B cell (primary cell): ENCODE results near the gene WNT1. TPM values are rescaled to one million over a fixed set of nuclear protein-coding genes. Genes with fewer than 3 reads are reported as not detected.

ENCODE experiments used
- ATAC-seq: fragments of 200-7000 bp; cut with Tn5 transposase; one replicate; pipeline ENCODE4 v1.10.0; 2021; ENCODE audit warnings: low read depth, mild to moderate bottlenecking, moderate number of reproducible peaks, moderate library complexity
- CTCF ChIA-PET: fragments of 350-600 bp; sonication (Branson Sonifier 250); formaldehyde crosslinking; loops from one replicate; lab custom pipeline; 2021; ENCODE audit warnings: antibody characterized with exemption, inconsistent platforms; lab: Charles Lee
- POLR2A ChIA-PET: fragments of 350-600 bp; sonication (Branson Sonifier 250); formaldehyde crosslinking; loops from one replicate; lab custom pipeline; 2021; ENCODE audit warnings: antibody characterized with exemption; lab: Charles Lee
- DNase-seq: peaks from one replicate; pipeline ENCODE4 v3.0.0; 2013
- H2AFZ ChIP-seq: 2 replicates; pipeline ENCODE4 v1.6.1; 2012; ENCODE audit warnings: mild to moderate bottlenecking, low read depth, low read length; ENCODE audit not compliant: insufficient read depth, poor library complexity, severe bottlenecking
- H3K27ac ChIP-seq, 2 donors: 1 replicate in 1 of 2; 2 replicates in 1 of 2; pipeline ENCODE4 v1.5.1; 2012 to 2013; ENCODE audit warnings: low read length in 2 of 2, mild to moderate bottlenecking in 2 of 2, moderate library complexity in 1 of 2
- H3K27me3 ChIP-seq, 4 experiments: fragments of 200-600 bp in 1 of 4; sonication (generic) in 1 of 4; replicated peaks in 1 of 4; 1 replicate in 2 of 4; 2 replicates in 2 of 4; pipeline versions ENCODE4 v1.6.1 to v1.7.0; 2013 to 2016; ENCODE audit warnings: low read length in 3 of 4, mild to moderate bottlenecking in 2 of 4, mixed read lengths in 1 of 4, moderate library complexity in 1 of 4; ENCODE audit not compliant: insufficient read depth in 4 of 4, control insufficient read depth in 3 of 4; ENCODE audit errors: control extremely low read depth in 1 of 4
- H3K36me3 ChIP-seq, 2 experiments: replicated peaks in 1 of 2; 1 replicate in 1 of 2; 2 replicates in 1 of 2; pipeline versions ENCODE4 v1.6.1 to v1.7.1; 2013; ENCODE audit warnings: low read length in 1 of 2; ENCODE audit not compliant: insufficient read depth in 2 of 2, control insufficient read depth in 1 of 2; ENCODE audit errors: control extremely low read depth in 1 of 2, extremely low read depth in 1 of 2
- H3K4me1 ChIP-seq, 2 donors: fragments of 200-600 bp in 1 of 2; sonication (generic) in 1 of 2; 1 replicate in 1 of 2; 2 replicates in 1 of 2; pipeline versions ENCODE4 v1.5.1 to v1.6.1; 2013 to 2017; ENCODE audit warnings: low read length in 2 of 2; ENCODE audit not compliant: control insufficient read depth in 2 of 2, insufficient read depth in 2 of 2
- H3K4me2 ChIP-seq: replicated peaks from 2 replicates; pipeline ENCODE3; 2012; ENCODE audit warnings: mild to moderate bottlenecking, low read depth, low read length; ENCODE audit not compliant: poor library complexity, severe bottlenecking
- H3K4me3 ChIP-seq, 5 experiments: fragments of 200-600 bp in 1 of 5; sonication (generic) in 1 of 5; 1 replicate in 3 of 5; 2 replicates in 2 of 5; pipeline versions ENCODE4 v1.5.1 to v1.7.0; 2011 to 2016; ENCODE audit warnings: low read length in 4 of 5, mild to moderate bottlenecking in 4 of 5, low read depth in 2 of 5, control low read depth in 1 of 5, moderate library complexity in 1 of 5; ENCODE audit not compliant: insufficient read depth in 1 of 5; ENCODE audit errors: control extremely low read depth in 1 of 5, extremely low read depth in 1 of 5
- H3K79me2 ChIP-seq: fragments of 200-600 bp; sonication (generic); one replicate; pipeline ENCODE4 v1.6.0; 2016; ENCODE audit warnings: low read length; ENCODE audit not compliant: control insufficient read depth, insufficient read depth
- H3K9ac ChIP-seq: fragments of 200-600 bp; sonication (generic); 2 replicates; pipeline ENCODE4 v1.6.1; 2017; ENCODE audit warnings: mild to moderate bottlenecking, low read length, moderate library complexity
- H3K9me3 ChIP-seq, 3 donors: one replicate each; pipeline versions ENCODE4 v1.6.1 to v1.7.1; 2013; ENCODE audit warnings: low read length in 2 of 3; ENCODE audit not compliant: control insufficient read depth in 2 of 3, insufficient read depth in 1 of 3; ENCODE audit errors: control extremely low read depth in 1 of 3
- H4K20me1 ChIP-seq: 2 replicates; pipeline ENCODE4 v1.6.0; 2012; ENCODE audit warnings: mild to moderate bottlenecking, low read length; ENCODE audit not compliant: insufficient read depth, control insufficient read depth, poor library complexity, severe bottlenecking
- H3K27ac Mint-ChIP-seq: one replicate; pipeline ENCODE4 v1.8.0; 2021; ENCODE audit warnings: mixed read lengths
- H3K27me3 Mint-ChIP-seq: one replicate; pipeline ENCODE4 v1.8.0; 2021; ENCODE audit warnings: mixed read lengths
- H3K4me1 Mint-ChIP-seq: one replicate; pipeline ENCODE4 v1.8.0; 2021; ENCODE audit warnings: mixed read lengths
- H3K4me3 Mint-ChIP-seq: one replicate; pipeline ENCODE4 v1.8.0; 2021; ENCODE audit warnings: mixed read lengths
- H3K9me3 Mint-ChIP-seq: one replicate; pipeline ENCODE4 v1.8.0; 2022; ENCODE audit warnings: mixed read lengths; ENCODE audit not compliant: insufficient read depth
- EZH2 ChIP-seq: IDR thresholded peaks from 2 replicates; pipeline ENCODE4 v1.6.1; 2012; ENCODE audit warnings: borderline replicate concordance, low read depth, mild to moderate bottlenecking, moderate library complexity, low read length; ENCODE audit not compliant: insufficient read depth, poor library complexity, severe bottlenecking
- WGBS: methylation state at CpG from one replicate; pipeline ENCODE4 v1.1.5; 2013; ENCODE audit warnings: missing lambda C conversion rate; ENCODE audit not compliant: insufficient coverage; 5-methylcytosine and 5-hydroxymethylcytosine counted together
- intact Hi-C: fragments of 100-400 bp; cut with micrococcal nuclease; formaldehyde crosslinking; loops from one replicate; pipeline ENCODE4 v1.10.0; 2022
- polyA plus RNA-seq: library from polyadenylated mRNA; depleted of rRNA; stranded (reverse); fragments of >200 nt; gene quantifications from 2 replicates; pipeline ENCODE4 v1.2.3, GENCODE V29; 2012
- total RNA-seq, 2 donors: library from RNA; stranded (reverse); fragments of 120-200 nt in 1 of 2; gene quantifications; 1 replicate in 1 of 2; 2 replicates in 1 of 2; pipeline versions ENCODE4 v1.2.3 to v1.2.4, GENCODE V29; 2013 to 2022
- TF ChIP-seq, protein P1 (sequence below): fragments of 200-600 bp; IDR thresholded peaks from one replicate; pipeline ENCODE4 v1.8.0; 2022; ENCODE audit warnings: antibody characterized with exemption, mild to moderate bottlenecking

WNT1 gene
- total and polyA plus RNA-seq, 2 donors (not counting 1 experiment from before 2014, with no cell fraction given), result 0.55 TPM; not detected in 1

DNA sequence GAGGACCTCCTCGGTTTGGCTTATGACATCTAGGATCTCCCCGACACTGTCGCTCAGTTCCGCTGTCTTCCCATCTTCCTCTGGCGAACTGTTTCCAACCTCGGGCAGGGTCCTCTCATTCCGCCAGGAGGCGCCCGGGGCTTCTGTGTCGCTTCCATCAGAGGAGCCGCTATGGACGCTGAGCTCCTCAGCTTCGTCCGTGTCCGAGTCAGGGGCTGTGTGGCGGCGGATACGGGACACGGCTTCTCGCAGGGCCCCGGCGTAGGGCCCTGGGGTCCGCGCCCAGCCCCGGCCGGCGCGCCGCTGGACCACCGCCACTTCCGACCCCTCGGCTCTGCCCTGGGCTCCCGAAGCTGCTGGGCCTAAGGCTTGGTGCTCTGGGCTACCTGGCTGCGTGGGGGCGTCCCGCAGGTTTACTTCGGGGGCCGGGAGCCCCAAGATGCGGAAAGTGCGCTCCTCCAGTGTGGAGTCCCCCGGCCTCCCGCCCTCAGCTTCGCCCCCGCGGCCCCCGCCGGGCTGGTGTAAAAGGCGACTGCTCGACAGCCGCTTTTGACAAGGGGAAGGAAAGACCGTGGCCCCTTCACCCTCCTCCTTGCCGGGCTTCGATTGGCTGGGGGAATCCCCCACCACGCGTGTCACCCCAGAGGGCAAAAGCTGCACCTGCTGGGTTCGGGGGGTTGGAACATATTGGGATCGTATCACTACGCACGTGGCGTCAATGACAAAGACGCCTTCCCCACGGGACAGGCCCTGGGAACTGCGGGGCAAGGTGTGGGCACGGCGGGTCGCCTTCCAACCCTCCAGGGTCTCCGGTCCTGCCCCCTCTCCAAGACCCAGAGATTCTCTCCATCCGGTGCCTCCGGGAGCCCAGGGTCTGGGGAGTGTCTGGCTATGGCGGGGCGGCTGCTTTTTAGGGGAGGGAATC, 18.9 kb downstream of the WNT1 start:
- CTCF ChIA-PET, result interaction anchor here (0.6 to 6.7 kb wide), 34 partner anchors 8 to 239 kb away, joined by 3 to 61 read pairs (median 4); partner anchors contain the start of genes ARF3, DDX23, DHH and FKBP11
- 2% methylated on average over 67 of the region's 71 CpGs for WGBS
- Mint-ChIP-seq H3K9me3 (no peaks in the 10 kb centered on the region), H3K27ac (peak overlapping the region; percentile 41), H3K4me1 (peaks cover 44% of the 10 kb centered on the region), H3K27me3 (peaks cover 36% of the 10 kb centered on the region), H3K4me3 (peak overlapping the region; percentile 89)
- Histone ChIP-seq H3K27me3 (peaks cover 0 to 79% (median 29%) of the 10 kb centered on the region in 4 experiments), H4K20me1 (peaks cover 5% of the 10 kb centered on the region), H3K4me1 (peaks cover 39 to 44% of the 10 kb centered on the region in 2 donors), H3K36me3 (peaks cover 0 to 6% of the 10 kb centered on the region in 2 experiments), H3K4me3 (peak overlapping the region; percentile 12 to 71 (median 58)), H3K9ac (peak overlapping the region; percentile 72), H2AFZ (peak overlapping the region; percentile 78), H3K27ac (peak overlapping the region in 1 of 2 donors; percentile 34), H3K4me2 (peak overlapping the region; percentile 98), H3K79me2 (no peaks in the 10 kb centered on the region), H3K9me3 (peaks cover 0 to 4% (median 0%) of the 10 kb centered on the region in 3 donors)
- intact Hi-C loops, result loop anchor here (1.0 to 5.0 kb wide), 5 partner anchors 21 to 745 kb away; partner anchors contain the start of genes DDX23, PRKAG1 and TMBIM6
- DNase-seq, result peak; percentile 89
- ATAC-seq, result peak; percentile 60
- POLR2A ChIA-PET, result interaction anchor here (0.5 to 2.8 kb wide), 6 partner anchors 9 to 140 kb away, joined by 3 to 19 read pairs (median 6); partner anchors contain the start of genes ARF3, RHEBL1 and WNT1
- TF ChIP-seq, protein P1, sequence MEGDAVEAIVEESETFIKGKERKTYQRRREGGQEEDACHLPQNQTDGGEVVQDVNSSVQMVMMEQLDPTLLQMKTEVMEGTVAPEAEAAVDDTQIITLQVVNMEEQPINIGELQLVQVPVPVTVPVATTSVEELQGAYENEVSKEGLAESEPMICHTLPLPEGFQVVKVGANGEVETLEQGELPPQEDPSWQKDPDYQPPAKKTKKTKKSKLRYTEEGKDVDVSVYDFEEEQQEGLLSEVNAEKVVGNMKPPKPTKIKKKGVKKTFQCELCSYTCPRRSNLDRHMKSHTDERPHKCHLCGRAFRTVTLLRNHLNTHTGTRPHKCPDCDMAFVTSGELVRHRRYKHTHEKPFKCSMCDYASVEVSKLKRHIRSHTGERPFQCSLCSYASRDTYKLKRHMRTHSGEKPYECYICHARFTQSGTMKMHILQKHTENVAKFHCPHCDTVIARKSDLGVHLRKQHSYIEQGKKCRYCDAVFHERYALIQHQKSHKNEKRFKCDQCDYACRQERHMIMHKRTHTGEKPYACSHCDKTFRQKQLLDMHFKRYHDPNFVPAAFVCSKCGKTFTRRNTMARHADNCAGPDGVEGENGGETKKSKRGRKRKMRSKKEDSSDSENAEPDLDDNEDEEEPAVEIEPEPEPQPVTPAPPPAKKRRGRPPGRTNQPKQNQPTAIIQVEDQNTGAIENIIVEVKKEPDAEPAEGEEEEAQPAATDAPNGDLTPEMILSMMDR, result peak; percentile 75
- no peak for TF ChIP-seq EZH2
